H1 (cell line): ENCODE data around the gene JAKMIP1. TPM values are rescaled to one million over a fixed set of nuclear protein-coding genes. Genes with fewer than 3 reads are reported as not detected.

ENCODE experiments used
- CTCF ChIA-PET: fragments of 300-600 bp; sonication (Branson Sonifier 250); formaldehyde crosslinking; loops from one replicate; lab custom pipeline; 2021; ENCODE audit not compliant: partially characterized antibody; lab: Charles Lee
- POLR2A ChIA-PET: fragments of 300-600 bp; sonication (Branson Sonifier 250); formaldehyde crosslinking; loops from one replicate; lab custom pipeline; 2021; ENCODE audit warnings: inconsistent platforms; ENCODE audit not compliant: partially characterized antibody; lab: Charles Lee
- DNase-seq, 2 experiments: peaks; one replicate each; pipeline versions ENCODE4 v3.0.0 to v3.0.0-alpha.2; 2010 to 2022; ENCODE audit warnings: low spot score in 2 of 2, low read depth in 1 of 2, mixed read lengths in 1 of 2
- FAIRE-seq: peaks from 2 replicates; lab custom pipeline; 2011; peaks lifted over from hg19 to GRCh38; lab: Jason Lieb, UNC
- H2AFZ ChIP-seq: 2 replicates; pipeline ENCODE4 v1.8.1; 2012; ENCODE audit warnings: low read length, inconsistent platforms
- H2AK5ac ChIP-seq: 2 replicates; pipeline ENCODE4 v1.6.1; 2013; ENCODE audit warnings: low read depth, low read length
- H2BK120ac ChIP-seq: replicated peaks from 2 replicates; pipeline ENCODE3; 2013; ENCODE audit warnings: low read depth, low read length, inconsistent platforms
- H2BK12ac ChIP-seq: 2 replicates; pipeline ENCODE4 v1.6.1; 2013; ENCODE audit warnings: low read depth, low read length
- H2BK15ac ChIP-seq: 2 replicates; pipeline ENCODE4 v1.6.1; 2013; ENCODE audit warnings: low read length
- H2BK20ac ChIP-seq: 2 replicates; pipeline ENCODE4 v1.6.1; 2013; ENCODE audit warnings: low read length
- H2BK5ac ChIP-seq: 2 replicates; pipeline ENCODE4 v1.6.1; 2013; ENCODE audit warnings: low read depth, low read length
- H3K14ac ChIP-seq: 2 replicates; pipeline ENCODE4 v1.6.1; 2013; ENCODE audit warnings: inconsistent platforms; ENCODE audit not compliant: insufficient read length
- H3K18ac ChIP-seq: 2 replicates; pipeline ENCODE4 v1.6.1; 2013; ENCODE audit warnings: low read length; ENCODE audit errors: extremely low read depth
- H3K23ac ChIP-seq: 2 replicates; pipeline ENCODE4 v1.6.1; 2013; ENCODE audit warnings: inconsistent platforms; ENCODE audit not compliant: insufficient read length
- H3K23me2 ChIP-seq: 2 replicates; pipeline ENCODE4 v1.6.1; 2013; ENCODE audit warnings: low read depth, low read length
- H3K27ac ChIP-seq: 2 replicates; pipeline ENCODE4 v1.6.1; 2011; ENCODE audit warnings: low read depth, low read length, inconsistent platforms
- H3K27me3 ChIP-seq, 4 experiments: replicated peaks in 1 of 4; 1 replicate in 1 of 4; 2 replicates in 3 of 4; pipeline versions ENCODE4 v1.6.1 to v1.8.1; 2011 to 2013; ENCODE audit warnings: low read length in 3 of 4, mild to moderate bottlenecking in 3 of 4, inconsistent platforms in 2 of 4, mixed read lengths in 2 of 4, moderate library complexity in 1 of 4; ENCODE audit not compliant: control insufficient read depth in 3 of 4, insufficient read depth in 3 of 4; ENCODE audit errors: extremely low read depth in 1 of 4
- H3K36me3 ChIP-seq, 4 experiments: 2 replicates each; pipeline versions ENCODE4 v1.6.1 to v1.8.1; 2011 to 2013; ENCODE audit warnings: mild to moderate bottlenecking in 4 of 4, low read length in 3 of 4, moderate library complexity in 2 of 4, control low read depth in 1 of 4, inconsistent platforms in 1 of 4; ENCODE audit not compliant: insufficient read depth in 4 of 4, control insufficient read depth in 2 of 4
- H3K4ac ChIP-seq: replicated peaks from 2 replicates; pipeline ENCODE3; 2013; ENCODE audit warnings: low read length, low read depth, mixed read lengths, inconsistent platforms; ENCODE audit not compliant: insufficient read length
- H3K4me1 ChIP-seq, 4 experiments: replicated peaks in 1 of 4; 1 replicate in 1 of 4; 2 replicates in 3 of 4; pipeline versions ENCODE4 v1.6.1 to v1.8.1; 2011 to 2013; ENCODE audit warnings: low read length in 3 of 4, inconsistent platforms in 2 of 4, mixed read lengths in 1 of 4; ENCODE audit not compliant: insufficient read depth in 4 of 4, control insufficient read depth in 3 of 4
- H3K4me2 ChIP-seq, 2 experiments: 2 replicates each; pipeline versions ENCODE4 v1.6.1 to v1.8.1; 2011 to 2013; ENCODE audit warnings: low read depth in 2 of 2, low read length in 2 of 2, control low read depth in 1 of 2, inconsistent platforms in 1 of 2, mild to moderate bottlenecking in 1 of 2; ENCODE audit not compliant: insufficient read depth in 1 of 2
- H3K4me3 ChIP-seq, 4 experiments: fragments of 200-600, 300-600 bp in 1 of 4; sonication (generic), shearing (Covaris generic), sonication (Bioruptor Twin) in 1 of 4; 2 replicates each; pipeline versions ENCODE4 v1.5.1 to v1.8.1; 2011 to 2016; ENCODE audit warnings: low read length in 4 of 4, low read depth in 3 of 4, control low read depth in 2 of 4, inconsistent platforms in 2 of 4, mild to moderate bottlenecking in 2 of 4, mixed read lengths in 1 of 4, moderate library complexity in 1 of 4; ENCODE audit not compliant: insufficient read depth in 2 of 4; ENCODE audit errors: extremely low read depth in 1 of 4
- H3K56ac ChIP-seq: replicated peaks from 2 replicates; pipeline ENCODE3; 2013; ENCODE audit warnings: low read depth, mild to moderate bottlenecking, mixed read lengths, low read length, inconsistent platforms; ENCODE audit not compliant: insufficient read length
- H3K79me1 ChIP-seq: 2 replicates; pipeline ENCODE4 v1.6.1; 2013; ENCODE audit warnings: low read depth, low read length, control low read depth
- H3K79me2 ChIP-seq, 2 experiments: 2 replicates each; pipeline versions ENCODE4 v1.6.1 to v1.8.1; 2012 to 2013; ENCODE audit warnings: low read length in 2 of 2, mild to moderate bottlenecking in 2 of 2, inconsistent platforms in 1 of 2; ENCODE audit not compliant: insufficient read depth in 2 of 2, control insufficient read depth in 1 of 2
- H3K9ac ChIP-seq, 4 experiments: replicated peaks in 1 of 4; 1 replicate in 1 of 4; 2 replicates in 3 of 4; pipeline versions ENCODE4 v1.6.1 to v1.8.1; 2011 to 2013; ENCODE audit warnings: low read depth in 3 of 4, low read length in 3 of 4, control low read depth in 2 of 4, mild to moderate bottlenecking in 2 of 4, moderate library complexity in 2 of 4, inconsistent platforms in 1 of 4; ENCODE audit errors: extremely low read depth in 1 of 4
- H3K9me3 ChIP-seq, 2 experiments: 2 replicates each; pipeline versions ENCODE4 v1.6.1 to v1.8.1; 2012 to 2013; ENCODE audit warnings: mild to moderate bottlenecking in 2 of 2, moderate library complexity in 2 of 2, control low read depth in 1 of 2, inconsistent platforms in 1 of 2, low read depth in 1 of 2, low read length in 1 of 2, mixed read lengths in 1 of 2; ENCODE audit not compliant: insufficient read depth in 2 of 2
- H4K20me1 ChIP-seq, 2 experiments: replicated peaks in 1 of 2; 2 replicates each; pipeline versions ENCODE3 to v1.8.1; 2011 to 2013; ENCODE audit warnings: inconsistent platforms in 2 of 2, low read length in 2 of 2, mild to moderate bottlenecking in 1 of 2; ENCODE audit not compliant: insufficient read depth in 2 of 2, control insufficient read depth in 1 of 2
- H4K5ac ChIP-seq: 2 replicates; pipeline ENCODE4 v1.6.1; 2013; ENCODE audit warnings: low read length, low read depth, mixed read lengths, inconsistent platforms; ENCODE audit not compliant: insufficient read length
- H4K8ac ChIP-seq: 2 replicates; pipeline ENCODE4 v1.8.0; 2013; ENCODE audit warnings: mild to moderate bottlenecking, moderate library complexity, low read length, inconsistent platforms; ENCODE audit not compliant: insufficient read depth; ENCODE audit errors: extremely low read depth
- H4K91ac ChIP-seq: replicated peaks from 2 replicates; pipeline ENCODE3; 2013; ENCODE audit warnings: low read length, mixed read lengths, inconsistent platforms; ENCODE audit not compliant: insufficient read length
- ATF3 ChIP-seq: IDR thresholded peaks from 2 replicates; pipeline ENCODE4 v1.6.1; 2011; ENCODE audit warnings: low read depth, mild to moderate bottlenecking, low read length; ENCODE audit not compliant: insufficient read depth
- KDM5A ChIP-seq: fragments of 200-600 bp; IDR thresholded peaks from 2 replicates; pipeline ENCODE4 v1.7.1; 2012; ENCODE audit warnings: mild to moderate bottlenecking, low read length, inconsistent platforms, mixed read lengths
- WGBS, 2 experiments: shearing (Covaris generic) in 1 of 2; methylation state at CpG; one replicate each; pipeline versions ENCODE4 v1.1.6 to v1.1.7; 2013 to 2015; ENCODE audit warnings: low lambda C conversion rate in 2 of 2, mixed read lengths in 2 of 2, inconsistent platforms in 1 of 2, low coverage in 1 of 2, missing lambda C conversion rate in 1 of 2; ENCODE audit not compliant: insufficient replicate concordance in 2 of 2, insufficient coverage in 1 of 2, insufficient read length in 1 of 2; ENCODE audit errors: extremely low coverage in 1 of 2, missing lambda C conversion rate in 1 of 2; 5-methylcytosine and 5-hydroxymethylcytosine counted together
- polyA plus RNA-seq, 7 experiments: library from polyadenylated mRNA; depleted of rRNA in 3 of 7; stranded (reverse) in 5 of 7; unstranded in 2 of 7; fragments of >200 nt in 5 of 7; fragments of 200-250 nt in 2 of 7; gene quantifications; 1 replicate in 5 of 7; 2 replicates in 1 of 7; 4 replicates in 1 of 7; pipeline versions ENCODE4 v1.2.1 to v1.2.3, GENCODE V29; 2011 to 2013; ENCODE audit warnings: missing spikeins in 2 of 7, mixed read lengths in 2 of 7
- total RNA-seq: library from RNA; stranded (reverse); fragmentation: NEBNext Ultra II Directional; extraction: Animal tissue kit (Norgen Biotek cat#: 25700); gene quantifications from 2 replicates; pipeline ENCODE4 v1.2.1, GENCODE V29; 2021

Gene JAKMIP1
- total and polyA plus RNA-seq, 2 of the 8 experiments (the other 6 are each of a cell fraction or from before 2014, with no cell fraction given), result 2.5 to 4.4 TPM

- POLR2A ChIA-PET, result interaction anchor here (1.2 kb wide), 1 partner anchor 16 kb away, joined by 4 read pairs; no protein-coding TSS in a partner anchor
- CTCF ChIA-PET, result interaction anchor here (0.9 to 2.2 kb wide), 7 partner anchors 8 to 36 kb away, joined by 3 to 6 read pairs (median 4); no protein-coding TSS in a partner anchor
- WGBS, 2 experiments, result 87% methylated on average over 4 of the region's 4 CpGs; no CpG with 5 or more reads in 1 of the 2 experiments
- no peak for TF ChIP-seq KDM5A
- TF ChIP-seq ATF3, result no peak
Observed at GRCh38 chr4:6055436-6055835, 144.9 kb downstream of the JAKMIP1 start.

More at GRCh38 chr4:6055436-6055835, 144.9 kb downstream of the JAKMIP1 start:
- H3K9ac ChIP-seq, result no peak overlapping the region
- no peaks in the 10 kb centered on the region; a peak in 1 of 7 replicates for H3K4me1 ChIP-seq
- no peak overlapping the region for H3K14ac ChIP-seq
- no peaks in the 10 kb centered on the region for H3K9me3 ChIP-seq
- no peaks in the 10 kb centered on the region for H3K79me1 ChIP-seq
- H2BK20ac ChIP-seq, result no peak overlapping the region
- no peak overlapping the region for H4K91ac ChIP-seq
- no peaks in the 10 kb centered on the region; a peak in 2 of 7 replicates for H3K27me3 ChIP-seq
- H2BK12ac ChIP-seq, result no peak overlapping the region
- no peak overlapping the region for H3K18ac ChIP-seq
- no peak overlapping the region for H3K56ac ChIP-seq
- no peak overlapping the region for H3K27ac ChIP-seq
- H3K4me3 ChIP-seq, result no peak overlapping the region
- no peak overlapping the region for H4K8ac ChIP-seq
- DNase-seq (no peak), FAIRE-seq (no peak)
- H4K20me1 ChIP-seq, result no peaks in the 10 kb centered on the region
- no peak overlapping the region for H2BK5ac ChIP-seq
- no peak overlapping the region for H3K4me2 ChIP-seq
- H2BK120ac ChIP-seq, result no peak overlapping the region
- H3K79me2 ChIP-seq, result no peaks in the 10 kb centered on the region
- H3K23me2 ChIP-seq, result no peaks in the 10 kb centered on the region
- no peaks in the 10 kb centered on the region for H3K36me3 ChIP-seq
- H3K4ac ChIP-seq, result no peak overlapping the region
- no peak overlapping the region for H3K23ac ChIP-seq
- H2BK15ac ChIP-seq, result no peak overlapping the region
- no peak overlapping the region for H2AFZ ChIP-seq
- no peak overlapping the region for H4K5ac ChIP-seq
- no peak overlapping the region for H2AK5ac ChIP-seq
